EH (cell line): ENCODE measurements around the gene IGFL3.
"Not testable (repeated sequence)": the region's sequence is repeated elsewhere in the genome, so short reads cannot be mapped to it uniquely, and the experiment has no call there.

Source experiments
- DNase-seq: peaks from one replicate; pipeline ENCODE4 v3.0.0-alpha.2; 2015; ENCODE audit warnings: low read depth

The IGFL3 gene

DNA sequence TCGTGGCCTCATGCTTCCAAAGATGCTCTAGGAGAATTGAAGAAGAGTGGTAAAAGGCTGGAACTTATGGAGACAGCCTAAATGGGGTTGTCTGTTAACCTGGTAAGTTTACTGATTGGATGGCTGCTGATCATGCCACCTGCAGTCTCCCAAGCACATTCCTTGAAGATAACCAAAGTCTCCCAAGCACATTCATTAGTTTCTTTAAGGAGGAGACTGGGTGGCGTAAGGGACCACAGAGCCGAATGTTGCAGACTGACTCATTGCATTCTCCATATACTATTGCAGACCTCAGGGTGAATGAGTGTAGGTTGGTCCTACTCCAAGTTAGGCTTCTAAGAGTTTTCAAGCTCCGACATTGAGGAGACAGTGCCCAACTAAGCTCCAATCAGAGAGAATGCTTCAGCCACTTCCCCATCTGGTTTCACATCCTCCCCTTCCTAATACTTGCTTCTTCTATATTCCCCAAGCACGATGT, at the start of gene IGFL3:
Gene IGFL3, minus strand, starts transcription at position 51 of the 478 bp plus-strand sequence. Its CDS starts 39 bp downstream, at position 12.
- peak; percentile 48 for DNase-seq

DNA sequence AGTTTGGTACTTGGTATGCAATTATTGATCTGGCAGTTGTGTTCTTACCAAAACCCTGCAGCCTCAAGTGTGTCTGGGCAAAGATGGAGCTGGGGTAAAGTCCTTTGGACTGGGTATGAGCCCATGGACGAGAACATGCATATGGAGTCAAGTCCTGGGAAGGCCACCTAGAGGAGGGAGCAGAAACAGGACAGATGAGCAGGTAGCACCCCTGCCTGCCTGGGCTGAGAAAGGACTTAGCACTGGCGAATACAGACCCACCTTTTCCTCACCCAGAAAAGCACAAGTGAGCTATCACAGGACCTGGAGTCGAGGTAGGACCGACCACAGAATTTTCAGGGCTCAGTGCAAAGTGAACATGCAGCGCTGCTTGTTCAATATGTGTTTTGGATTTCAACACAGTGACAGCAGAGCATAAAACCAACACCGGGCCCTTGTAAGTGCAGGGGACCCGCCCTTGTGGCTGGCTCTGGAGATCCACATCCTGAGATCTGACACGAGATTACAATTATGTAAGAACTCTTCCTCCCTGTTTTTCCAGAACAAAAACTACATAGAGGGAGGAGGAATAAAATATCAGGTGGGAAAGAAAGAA, 49.5 kb upstream of the IGFL3 start:
- no peak for DNase-seq

DNA sequence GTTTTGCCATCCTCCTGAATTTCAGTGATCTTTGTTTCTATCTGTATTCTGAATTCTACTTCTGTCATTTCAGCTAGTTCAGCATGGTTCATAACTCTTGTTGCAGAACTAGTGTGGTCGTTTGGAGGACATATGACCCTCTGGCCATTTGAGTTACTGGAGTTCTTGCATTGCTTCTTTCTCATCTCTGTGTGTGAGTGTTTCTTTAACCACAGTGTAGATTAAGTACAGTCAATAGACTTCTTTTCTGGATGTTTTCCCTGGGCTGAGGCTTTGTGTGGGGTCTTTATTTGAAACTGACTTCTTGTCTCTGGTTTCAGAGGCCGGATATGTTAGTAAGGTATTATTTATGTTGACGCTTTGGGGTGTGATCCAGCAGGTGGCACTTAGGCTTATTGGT, 38.2 kb upstream of the IGFL3 start:
- no peak for DNase-seq

DNA sequence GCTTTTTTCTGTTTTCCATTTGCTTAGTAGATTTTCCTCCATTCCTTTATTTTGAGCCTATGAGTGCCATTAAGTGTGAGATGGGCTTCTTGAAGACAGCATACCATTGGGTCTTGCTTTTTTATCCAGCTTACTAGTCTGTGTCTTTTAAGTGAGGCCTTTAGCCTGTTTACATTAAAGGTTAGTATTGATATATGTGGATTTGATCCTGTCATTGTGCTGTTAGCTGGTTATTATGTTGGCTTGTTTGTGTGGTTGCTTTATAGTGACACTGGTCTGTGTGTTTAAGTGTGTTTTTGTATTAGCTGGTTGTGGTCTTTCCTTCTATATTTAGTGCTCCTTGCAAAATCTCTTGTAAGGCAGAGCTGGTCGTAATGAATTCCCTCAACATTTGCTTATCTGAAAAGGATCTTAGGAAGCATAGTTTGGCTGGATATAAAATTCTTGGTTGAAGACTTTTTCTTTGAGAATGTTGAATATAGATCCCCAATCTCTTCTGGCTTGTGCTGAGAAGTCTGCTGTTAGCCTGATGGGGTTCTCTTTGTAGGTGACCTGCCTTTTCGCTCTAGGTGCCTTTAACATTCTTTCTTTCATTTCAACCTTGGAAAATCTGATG, 37.3 kb upstream of the IGFL3 start:
- DNase-seq = not testable (repeated sequence)

- DNase-seq = no peak
Observed at GRCh38 chr19:46160233-46160775, 35.8 kb upstream of the IGFL3 start.

GRCh38 chr19:46159418-46160232, 35.1 kb upstream of the IGFL3 start:
- no peak for DNase-seq

GRCh38 chr19:46155237-46155636, 30.7 kb upstream of the IGFL3 start:
- peak; percentile 72 for DNase-seq

- DNase-seq = no peak
Observed at GRCh38 chr19:46150606-46151005, 26.1 kb upstream of the IGFL3 start.

- DNase-seq = no peak
Observed at GRCh38 chr19:46147791-46148288, 23.4 kb upstream of the IGFL3 start, which contains the start of gene IGFL2. IGFL2 (plus strand) TSS chr19:46148238; CDS start chr19:46148279, 41 bp downstream.

DNA sequence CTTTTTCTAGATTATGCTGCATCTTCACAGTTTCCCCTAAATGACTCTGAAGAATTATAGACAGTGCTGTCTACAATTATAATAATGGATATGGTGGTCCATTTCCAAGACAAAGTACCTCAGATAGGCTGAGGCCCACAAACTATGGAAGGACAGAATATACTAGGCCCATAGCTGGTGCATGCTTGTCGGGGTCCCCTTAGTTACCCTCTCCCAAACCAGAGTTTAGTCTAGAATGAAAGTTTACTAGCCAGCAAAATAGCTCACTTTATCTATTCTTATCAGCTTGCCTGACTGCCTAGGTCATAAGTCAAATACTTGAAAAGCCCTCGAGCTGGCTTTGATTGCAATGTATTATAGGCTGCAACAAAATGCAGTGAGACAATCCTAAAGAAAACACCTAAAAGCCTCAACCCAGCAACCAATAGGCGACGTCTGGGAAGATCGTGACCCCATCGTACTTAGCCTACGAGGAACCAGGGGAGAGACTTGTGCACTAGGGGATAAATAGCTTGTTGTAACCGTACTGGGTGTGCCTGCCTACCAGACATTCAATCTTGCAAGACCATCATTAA, 22.8 kb upstream of the IGFL3 start:
- no peak for DNase-seq

GRCh38 chr19:46144756-46145155, 20.3 kb upstream of the IGFL3 start:
- DNase-seq = no peak

DNA sequence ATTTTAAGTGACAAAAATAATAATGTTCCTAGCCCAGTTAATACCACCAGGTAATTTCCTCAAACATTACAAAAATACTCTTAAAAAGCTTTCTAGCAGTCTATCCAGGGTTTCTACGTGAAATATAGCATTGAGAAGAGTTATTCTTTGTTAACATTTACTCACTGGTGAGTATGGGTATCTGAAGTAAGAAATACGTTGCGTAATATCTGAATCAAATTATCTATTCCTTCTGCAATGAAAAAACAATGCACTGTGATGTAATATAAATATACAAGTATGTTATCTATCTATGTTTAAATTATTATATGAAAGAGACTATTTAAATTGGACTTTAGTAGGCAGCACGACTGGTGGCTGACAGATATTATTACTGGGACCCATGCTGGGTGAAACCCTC, 17.8 kb upstream of the IGFL3 start:
- DNase-seq = no peak

DNA sequence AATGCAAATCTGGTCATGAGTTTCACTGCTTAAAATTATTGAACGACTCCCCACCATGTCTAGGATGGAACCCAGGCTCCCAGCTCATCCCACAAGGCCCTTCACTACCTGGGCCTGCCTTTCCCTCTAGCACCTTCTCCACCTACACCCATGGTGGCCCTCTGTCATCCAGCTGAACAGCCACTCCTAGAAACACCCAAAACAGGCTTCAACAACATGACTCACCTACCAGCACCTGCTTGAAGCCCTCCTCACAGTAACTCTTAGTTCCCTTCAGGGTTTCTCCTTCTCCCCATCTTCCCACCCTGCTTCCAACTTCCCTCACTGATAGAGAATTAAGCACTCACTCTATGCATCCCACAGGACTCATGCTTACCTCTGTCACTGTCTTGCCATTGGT, 16.9 kb upstream of the IGFL3 start:
- DNase-seq = no peak

DNA sequence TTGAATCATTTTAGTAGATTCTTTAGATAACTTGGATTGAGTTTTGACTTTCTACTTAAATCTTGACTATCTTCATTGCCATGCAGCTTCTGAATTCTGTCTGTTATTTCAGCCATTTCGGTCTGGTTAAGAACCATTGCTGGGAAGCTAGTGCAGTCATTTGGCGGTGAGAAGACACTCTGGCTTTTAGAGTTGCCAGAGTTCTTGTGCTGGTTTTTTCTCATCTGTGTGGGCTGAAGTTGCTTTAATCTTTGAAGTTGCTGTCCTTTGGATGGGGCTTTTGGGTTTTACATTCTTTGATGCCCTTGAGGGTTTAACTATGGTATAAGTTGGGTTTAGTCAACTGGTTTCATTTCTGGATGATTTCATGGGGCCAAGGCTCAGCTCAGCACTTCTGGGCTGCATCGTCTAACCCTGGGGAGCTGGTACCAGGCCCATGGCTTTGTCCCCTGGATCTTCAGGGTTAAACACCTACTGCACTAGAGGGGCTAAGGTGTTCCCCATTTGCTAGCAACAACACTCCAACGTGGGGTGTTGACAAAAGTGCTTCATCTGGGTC, 13.5 kb upstream of the IGFL3 start:
- DNase-seq = no peak

DNA sequence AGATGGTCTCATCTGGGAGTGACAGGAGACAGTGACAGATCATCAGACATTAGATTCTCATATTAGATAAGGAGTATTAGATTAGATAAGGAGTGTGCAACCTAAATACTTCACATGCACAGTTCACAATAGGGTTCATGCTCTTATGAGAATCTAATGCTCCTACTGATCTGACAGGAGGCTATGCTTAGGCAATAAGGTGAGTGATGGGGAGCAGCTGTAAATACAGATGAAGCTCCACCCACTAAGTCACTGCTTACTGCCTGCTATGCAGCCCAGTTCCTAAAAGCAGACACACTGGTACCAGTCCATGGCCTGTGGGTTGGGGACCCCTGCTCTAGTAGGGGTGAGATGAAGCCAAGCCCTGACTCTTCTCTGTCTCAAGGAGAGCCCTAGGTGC, 10.0 kb upstream of the IGFL3 start:
- no peak for DNase-seq

DNA sequence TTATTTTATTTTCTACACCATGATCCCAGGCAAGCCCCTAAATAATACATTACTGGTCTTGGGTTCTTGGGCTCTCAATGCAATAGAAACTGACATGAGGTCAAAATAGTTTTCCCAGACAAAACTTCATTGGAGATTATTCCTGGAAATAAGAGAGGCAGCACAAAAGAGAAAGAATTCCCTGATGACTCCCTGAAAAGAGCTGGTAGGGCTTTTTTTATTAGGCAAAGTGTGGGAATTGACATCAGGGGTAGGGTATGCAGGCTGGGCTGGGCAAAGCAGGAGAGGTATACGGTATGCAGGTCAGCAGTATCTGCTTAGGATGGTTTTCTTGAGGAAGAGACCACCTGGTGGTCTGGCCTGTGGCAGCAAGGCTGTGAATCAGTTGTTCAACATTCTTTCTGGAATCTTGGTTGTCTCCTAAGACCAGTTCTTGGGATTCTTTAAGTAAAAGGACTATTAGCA, 9.3 kb upstream of the IGFL3 start:
- DNase-seq = peak; percentile 27

- peak; percentile 95 for DNase-seq
Observed at GRCh38 chr19:46133101-46133627, 8.7 kb upstream of the IGFL3 start.

DNA sequence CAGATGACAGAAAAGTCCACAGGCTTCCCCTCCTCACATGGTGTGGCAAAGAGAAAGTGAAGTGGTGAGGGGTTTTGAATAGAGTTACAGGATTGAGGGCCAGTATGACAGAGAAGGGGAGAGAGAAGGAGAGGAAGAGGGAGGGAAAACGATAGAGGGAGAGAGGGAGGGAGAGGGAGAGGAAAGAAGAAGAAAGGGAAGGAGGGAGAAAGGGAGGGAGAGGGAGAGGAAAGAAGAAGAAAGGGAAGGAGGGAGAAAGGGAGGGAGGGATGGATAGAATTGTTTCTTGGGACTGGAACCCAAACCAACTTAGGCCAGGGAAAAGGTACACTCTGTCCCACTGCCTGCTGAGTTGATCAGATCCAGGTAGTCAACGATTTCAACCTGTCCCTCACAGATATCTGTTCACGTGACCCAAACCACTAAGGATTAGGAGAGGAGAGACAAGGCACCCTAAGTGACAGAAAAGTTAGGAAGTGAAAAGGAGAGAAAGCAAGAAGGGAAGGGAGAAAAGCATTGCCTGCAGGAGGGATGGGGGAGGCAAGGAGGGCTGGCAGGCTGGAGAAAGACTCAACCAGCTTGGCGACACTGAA, 8.1 kb upstream of the IGFL3 start:
- DNase-seq = no peak

GRCh38 chr19:46131485-46132143, 7.1 kb upstream of the IGFL3 start:
- no peak for DNase-seq

DNA sequence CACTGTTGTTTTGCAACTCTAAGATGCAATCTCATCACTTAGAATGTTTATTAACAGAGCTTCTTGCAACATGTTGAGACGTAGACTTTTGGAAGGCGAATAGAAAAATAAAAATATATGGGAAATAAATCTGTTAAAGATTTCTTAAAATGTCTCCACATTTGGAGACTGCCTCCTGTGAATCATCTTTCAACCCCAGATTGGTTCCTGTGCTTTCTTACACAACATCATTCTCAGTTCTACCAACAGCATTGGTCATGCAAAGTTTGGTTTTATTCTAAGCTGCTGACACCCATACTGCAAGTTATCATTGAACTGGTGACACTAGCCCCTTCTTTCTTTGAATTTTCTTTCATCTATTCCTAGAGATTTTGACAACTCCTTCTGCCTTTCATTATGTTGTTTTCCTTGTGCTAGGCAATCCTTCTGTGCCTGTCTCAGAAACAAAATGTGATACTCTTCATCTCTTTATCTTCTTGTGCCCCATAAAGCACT, 1.6 kb upstream of the IGFL3 start:
- no peak for DNase-seq
